OCI-LY7 (cell line): ENCODE data around the gene ISLR2. TPM values are rescaled to one million over a fixed set of nuclear protein-coding genes. Genes with fewer than 3 reads are reported as not detected.

Experiments used
- BruUV-seq: library from RNA; stranded (reverse); fragments of 400-500 nt; replicated peaks from 2 replicates; lab custom pipeline; 2021; lab: Mats Ljungman, UMichigan
- CTCF ChIA-PET: fragments of 300-600 bp; sonication (Branson Sonifier 250); formaldehyde crosslinking; loops from one replicate; lab custom pipeline; 2022; ENCODE audit warnings: antibody characterized with exemption; ENCODE audit not compliant: unreplicated experiment; lab: Charles Lee
- POLR2A ChIA-PET: fragments of 300-600 bp; sonication (Branson Sonifier 250); formaldehyde crosslinking; loops from one replicate; lab custom pipeline; 2022; ENCODE audit warnings: antibody characterized with exemption; lab: Charles Lee
- DNase-seq: peaks from one replicate; pipeline ENCODE4 v3.0.0-alpha.2; 2015; ENCODE audit warnings: low spot score
- H2AFZ ChIP-seq: fragments of 200-600 bp; sonication (generic), shearing (Covaris generic); 2 replicates; pipeline ENCODE4 v1.6.1; 2014; ENCODE audit warnings: mild to moderate bottlenecking, antibody characterized with exemption, low read length, moderate library complexity
- H3K27ac ChIP-seq: fragments of 200-600 bp; sonication (generic); 2 replicates; pipeline ENCODE4 v1.5.1; 2014; ENCODE audit warnings: mixed run types, low read depth, mild to moderate bottlenecking, moderate library complexity, low read length, inconsistent platforms; ENCODE audit not compliant: poor library complexity, severe bottlenecking
- H3K36me3 ChIP-seq: fragments of 200-600 bp; sonication (generic); 2 replicates; pipeline ENCODE4 v1.6.1; 2014; ENCODE audit warnings: mild to moderate bottlenecking, antibody characterized with exemption, low read length, moderate library complexity, mixed read lengths; ENCODE audit not compliant: insufficient read depth
- H3K4me1 ChIP-seq: fragments of 200-600 bp; sonication (generic); 2 replicates; pipeline ENCODE4 v1.5.1; 2014; ENCODE audit warnings: mild to moderate bottlenecking, low read length; ENCODE audit not compliant: insufficient read depth, poor library complexity, severe bottlenecking
- H3K4me2 ChIP-seq: fragments of 200-600 bp; sonication (generic); 2 replicates; pipeline ENCODE4 v1.6.1; 2014; ENCODE audit warnings: mild to moderate bottlenecking, low read length
- H3K4me3 ChIP-seq: fragments of 200-600 bp; sonication (generic); 2 replicates; pipeline ENCODE4 v1.5.1; 2014; ENCODE audit warnings: mild to moderate bottlenecking, low read depth, low read length; ENCODE audit not compliant: poor library complexity, severe bottlenecking
- H3K79me2 ChIP-seq: fragments of 200-600 bp; sonication (generic); 2 replicates; pipeline ENCODE4 v1.6.1; 2016; ENCODE audit warnings: low read depth, mild to moderate bottlenecking, low read length, moderate library complexity, mixed read lengths; ENCODE audit not compliant: insufficient read depth
- H3K9me2 ChIP-seq: fragments of 200-600 bp; sonication (generic); 2 replicates; pipeline ENCODE4 v1.6.1; 2016; ENCODE audit warnings: mild to moderate bottlenecking, low read length, mixed read lengths; ENCODE audit not compliant: insufficient read depth
- H3K9me3 ChIP-seq: fragments of 200-600 bp; sonication (generic); 2 replicates; pipeline ENCODE4 v1.6.1; 2014; ENCODE audit warnings: mild to moderate bottlenecking, mixed run types, low read length, mixed read lengths
- H4K20me1 ChIP-seq: fragments of 200-600 bp; sonication (generic); 2 replicates; pipeline ENCODE4 v1.6.1; 2014; ENCODE audit warnings: mild to moderate bottlenecking, antibody characterized with exemption, low read length, moderate library complexity, mixed read lengths; ENCODE audit not compliant: insufficient read depth
- EZH2phosphoT487 ChIP-seq: fragments of 200-600 bp; sonication (generic); IDR thresholded peaks from 2 replicates; pipeline ENCODE4 v1.6.1; 2018; ENCODE audit warnings: low read depth, borderline replicate concordance, mild to moderate bottlenecking, mixed run types, antibody characterized with exemption, low read length, moderate library complexity, mixed read lengths
- intact Hi-C: fragments of 100-400 bp; cut with micrococcal nuclease; formaldehyde crosslinking; loops from one replicate; pipeline ENCODE4 v1.10.0; 2022; ENCODE audit not compliant: unreplicated experiment
- total RNA-seq, 2 experiments: library from RNA; depleted of rRNA in 1 of 2; stranded (reverse); fragments of >200 nt in 1 of 2; shearing (Covaris generic) in 1 of 2; gene quantifications; 2 replicates each; pipeline ENCODE4 v1.2.3, GENCODE V29; 2014 to 2022
- TF ChIP-seq, protein P1 (sequence below): fragments of 200-600 bp; sonication (generic); conservative IDR thresholded peaks from 2 replicates; pipeline ENCODE4 v1.5.1; 2014; ENCODE audit warnings: mild to moderate bottlenecking, antibody characterized with exemption, low read length, moderate library complexity, mixed read lengths

Gene ISLR2
- total RNA-seq, 2 experiments from 2014 or later, result not detected

DNA sequence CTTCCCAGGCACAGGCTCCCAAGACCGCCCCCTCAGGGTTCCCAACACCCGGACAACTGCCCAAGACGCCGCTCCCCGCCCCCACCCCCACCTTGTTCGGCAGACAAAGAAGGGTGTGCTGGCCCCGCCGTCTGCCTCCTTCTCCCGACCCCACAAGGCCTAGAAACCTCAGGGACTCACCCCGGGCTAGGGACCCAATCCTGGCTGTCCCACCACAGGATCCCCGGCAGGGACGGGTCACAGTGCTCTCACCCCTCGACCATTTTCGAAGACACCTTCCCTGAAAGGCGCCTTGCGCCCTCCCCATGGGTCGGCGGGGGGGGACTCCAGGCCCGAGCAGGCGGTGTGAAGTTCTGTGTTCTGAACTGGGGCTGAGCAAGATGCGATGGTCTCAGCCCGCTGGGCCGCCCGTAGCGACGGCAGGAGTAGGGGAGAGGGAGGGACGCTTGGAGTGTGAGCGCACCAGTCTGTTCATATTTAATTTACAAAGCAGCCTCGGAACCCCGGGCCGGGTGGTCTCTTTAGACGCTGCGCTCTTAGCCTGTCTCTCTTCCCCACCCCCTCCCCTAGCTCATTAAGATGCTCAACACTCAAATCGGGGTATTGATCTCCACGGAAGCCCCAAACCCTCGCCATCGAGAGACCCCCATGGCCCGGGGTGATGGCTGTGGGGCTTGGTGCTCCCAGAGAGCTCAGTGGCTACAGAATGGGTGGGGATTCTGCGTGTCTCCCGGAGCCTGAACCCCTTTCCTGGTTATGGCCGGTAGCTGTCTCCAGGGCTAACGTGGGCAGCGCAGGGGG lies 1.4 kb upstream of the ISLR2 start:
- Histone ChIP-seq H3K36me3 (no peaks in the 10 kb centered on the region), H3K4me1 (peaks cover 1% of the 10 kb centered on the region), H3K9me2 (no peaks in the 10 kb centered on the region), H3K4me3 (no peak overlapping the region), H3K9me3 (no peaks in the 10 kb centered on the region), H2AFZ (no peak overlapping the region), H3K27ac (no peak overlapping the region), H4K20me1 (no peaks in the 10 kb centered on the region), H3K79me2 (no peaks in the 10 kb centered on the region), H3K4me2 (no peak overlapping the region)
- no TSS peak for BruUV-seq
- intact Hi-C loops, result loop anchor here (10.0 kb wide), 1 partner anchor 1146 kb away; no protein-coding TSS in a partner anchor
- no peak for DNase-seq
- TF ChIP-seq, protein P1, sequence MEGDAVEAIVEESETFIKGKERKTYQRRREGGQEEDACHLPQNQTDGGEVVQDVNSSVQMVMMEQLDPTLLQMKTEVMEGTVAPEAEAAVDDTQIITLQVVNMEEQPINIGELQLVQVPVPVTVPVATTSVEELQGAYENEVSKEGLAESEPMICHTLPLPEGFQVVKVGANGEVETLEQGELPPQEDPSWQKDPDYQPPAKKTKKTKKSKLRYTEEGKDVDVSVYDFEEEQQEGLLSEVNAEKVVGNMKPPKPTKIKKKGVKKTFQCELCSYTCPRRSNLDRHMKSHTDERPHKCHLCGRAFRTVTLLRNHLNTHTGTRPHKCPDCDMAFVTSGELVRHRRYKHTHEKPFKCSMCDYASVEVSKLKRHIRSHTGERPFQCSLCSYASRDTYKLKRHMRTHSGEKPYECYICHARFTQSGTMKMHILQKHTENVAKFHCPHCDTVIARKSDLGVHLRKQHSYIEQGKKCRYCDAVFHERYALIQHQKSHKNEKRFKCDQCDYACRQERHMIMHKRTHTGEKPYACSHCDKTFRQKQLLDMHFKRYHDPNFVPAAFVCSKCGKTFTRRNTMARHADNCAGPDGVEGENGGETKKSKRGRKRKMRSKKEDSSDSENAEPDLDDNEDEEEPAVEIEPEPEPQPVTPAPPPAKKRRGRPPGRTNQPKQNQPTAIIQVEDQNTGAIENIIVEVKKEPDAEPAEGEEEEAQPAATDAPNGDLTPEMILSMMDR, result no peak
- POLR2A ChIA-PET, result interaction anchor here (0.6 kb wide), 1 partner anchor 138 kb away, joined by 3 read pairs; no protein-coding TSS in a partner anchor
- CTCF ChIA-PET, result interaction anchor here (0.5 kb wide), 1 partner anchor 179 kb away, joined by 3 read pairs; no protein-coding TSS in a partner anchor

DNA sequence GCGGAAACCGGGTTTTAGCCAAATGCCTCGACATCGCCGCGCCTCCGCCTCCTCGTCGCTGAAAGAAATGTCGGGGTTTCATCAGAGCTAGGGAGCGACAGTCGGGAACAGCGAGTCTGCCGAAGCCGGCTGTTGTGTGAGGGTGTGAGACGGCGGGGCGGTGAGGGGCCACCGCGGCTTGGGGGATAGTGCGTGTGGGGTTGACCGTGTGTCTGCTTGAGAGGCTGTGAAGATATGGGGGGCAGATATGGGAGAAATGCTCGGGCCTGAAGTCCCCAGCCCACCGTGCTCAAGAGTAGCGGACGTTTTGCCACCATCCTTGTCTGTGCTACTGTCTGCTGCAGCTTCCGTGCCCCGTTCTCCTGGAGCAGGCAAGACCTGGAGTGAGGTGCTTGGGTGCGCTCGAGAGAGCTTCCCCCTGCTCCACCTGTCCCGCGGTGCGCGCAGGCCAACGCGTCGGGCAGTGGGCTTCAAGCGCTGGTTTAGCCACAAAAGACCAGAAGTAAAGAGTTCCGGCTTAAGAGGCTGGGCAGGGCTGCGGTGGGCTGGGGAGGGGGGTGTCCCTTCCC lies 716 bp upstream of the ISLR2 start:
- ChIA-PET POLR2A (no interaction called here), CTCF (interaction anchor here (0.5 kb wide), 1 partner anchor 178 kb away, joined by 3 read pairs; no protein-coding TSS in a partner anchor)
- intact Hi-C loops, result loop anchor here (10.0 kb wide), 1 partner anchor 1145 kb away; no protein-coding TSS in a partner anchor
- no peak for DNase-seq
- Histone ChIP-seq H3K4me2 (no peak overlapping the region), H3K9me3 (no peaks in the 10 kb centered on the region), H3K79me2 (no peaks in the 10 kb centered on the region), H3K36me3 (no peaks in the 10 kb centered on the region), H3K9me2 (no peaks in the 10 kb centered on the region), H3K4me3 (no peak overlapping the region), H3K27ac (no peak overlapping the region), H2AFZ (no peak overlapping the region), H4K20me1 (no peaks in the 10 kb centered on the region), H3K4me1 (no peaks in the 10 kb centered on the region)
- TF ChIP-seq, protein P1, result no peak
- no peak for TF ChIP-seq EZH2phosphoT487
- no TSS peak for BruUV-seq
